Tibial artery (tissue), 4 donors: Measurements from ENCODE around the gene CDCA7L.

Experiments
- DNase-seq, 2 donors: peaks; one replicate each; pipeline ENCODE4 v3.0.0-alpha.2; 2019
- H3K27ac ChIP-seq, 2 donors: fragments of 200-600 bp; sonication (generic) in 1 of 2; 1 replicate in 1 of 2; 2 replicates in 1 of 2; pipeline ENCODE4 v1.5.1; 2018 to 2019; ENCODE audit warnings: mild to moderate bottlenecking in 1 of 2
- H3K27me3 ChIP-seq, 2 donors: fragments of 200-600 bp; sonication (generic) in 1 of 2; one replicate each; pipeline versions ENCODE4 v1.5.1 to v1.6.0; 2016 to 2019
- H3K36me3 ChIP-seq, 3 donors: fragments of 200-600 bp; sonication (generic) in 2 of 3; one replicate each; pipeline ENCODE4 v1.5.1; 2016 to 2019; ENCODE audit warnings: mild to moderate bottlenecking in 2 of 3
- H3K4me1 ChIP-seq, 4 donors: fragments of 200-600 bp; sonication (generic) in 2 of 4; 1 replicate in 3 of 4; 2 replicates in 1 of 4; pipeline ENCODE4 v1.5.1; 2016 to 2019
- H3K4me3 ChIP-seq, 2 donors: fragments of 200-600 bp; sonication (generic) in 1 of 2; 1 replicate in 1 of 2; 2 replicates in 1 of 2; pipeline ENCODE4 v1.5.1; 2018 to 2019; ENCODE audit warnings: mild to moderate bottlenecking in 2 of 2
- H3K9me3 ChIP-seq, 3 donors: fragments of 200-600 bp; sonication (generic) in 1 of 3; one replicate each; pipeline ENCODE4 v1.5.1; 2016 to 2019
- intact Hi-C: fragments of 100-400 bp; cut with DNase I; formaldehyde crosslinking; loops from one replicate; pipeline ENCODE4 v1.15.0; 2023; ENCODE audit warnings: low total_unique reads
- TF ChIP-seq, protein P1 (sequence below), 2 experiments: fragments of 200-600 bp in 1 of 2; fragments of 450-650 bp in 1 of 2; IDR thresholded peaks; one replicate each; pipeline ENCODE4 v1.5.1; 2017 to 2019; ENCODE audit warnings: antibody characterized with exemption in 2 of 2, mild to moderate bottlenecking in 1 of 2, moderate library complexity in 1 of 2

The CDCA7L gene

DNA sequence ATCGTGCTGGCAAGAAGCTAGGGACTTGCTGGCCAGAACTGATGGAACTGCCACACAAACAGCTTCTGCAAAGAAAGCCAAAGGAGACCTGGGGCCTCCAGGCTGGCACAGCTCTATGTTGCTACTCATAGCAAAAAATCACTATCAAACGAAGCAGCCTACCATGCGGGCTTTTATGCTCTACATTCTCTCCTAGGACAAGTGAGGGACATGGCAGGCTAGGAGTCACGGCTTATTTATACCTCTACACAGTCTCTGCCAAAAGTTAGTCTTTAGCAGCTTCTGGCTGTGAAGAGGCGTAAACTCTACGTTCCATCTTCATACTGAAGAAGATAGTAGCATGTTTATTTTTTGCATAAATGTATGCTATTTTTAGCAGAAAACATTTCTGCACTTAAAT, 35.4 kb downstream of the CDCA7L start:
- DNase-seq, result no peak
- Histone ChIP-seq H3K9me3 (no peaks in the 10 kb centered on the region), H3K4me1 (no peaks in the 10 kb centered on the region), H3K27ac (no peak overlapping the region), H3K4me3 (no peak overlapping the region), H3K36me3 (peaks cover 0 to 50% (median 0%) of the 10 kb centered on the region in 3 donors), H3K27me3 (no peaks in the 10 kb centered on the region)
- intact Hi-C loops, result no loop called here
- TF ChIP-seq, protein P1, sequence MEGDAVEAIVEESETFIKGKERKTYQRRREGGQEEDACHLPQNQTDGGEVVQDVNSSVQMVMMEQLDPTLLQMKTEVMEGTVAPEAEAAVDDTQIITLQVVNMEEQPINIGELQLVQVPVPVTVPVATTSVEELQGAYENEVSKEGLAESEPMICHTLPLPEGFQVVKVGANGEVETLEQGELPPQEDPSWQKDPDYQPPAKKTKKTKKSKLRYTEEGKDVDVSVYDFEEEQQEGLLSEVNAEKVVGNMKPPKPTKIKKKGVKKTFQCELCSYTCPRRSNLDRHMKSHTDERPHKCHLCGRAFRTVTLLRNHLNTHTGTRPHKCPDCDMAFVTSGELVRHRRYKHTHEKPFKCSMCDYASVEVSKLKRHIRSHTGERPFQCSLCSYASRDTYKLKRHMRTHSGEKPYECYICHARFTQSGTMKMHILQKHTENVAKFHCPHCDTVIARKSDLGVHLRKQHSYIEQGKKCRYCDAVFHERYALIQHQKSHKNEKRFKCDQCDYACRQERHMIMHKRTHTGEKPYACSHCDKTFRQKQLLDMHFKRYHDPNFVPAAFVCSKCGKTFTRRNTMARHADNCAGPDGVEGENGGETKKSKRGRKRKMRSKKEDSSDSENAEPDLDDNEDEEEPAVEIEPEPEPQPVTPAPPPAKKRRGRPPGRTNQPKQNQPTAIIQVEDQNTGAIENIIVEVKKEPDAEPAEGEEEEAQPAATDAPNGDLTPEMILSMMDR (IDR thresholded peaks at IDR 0.05), result no peak

DNA sequence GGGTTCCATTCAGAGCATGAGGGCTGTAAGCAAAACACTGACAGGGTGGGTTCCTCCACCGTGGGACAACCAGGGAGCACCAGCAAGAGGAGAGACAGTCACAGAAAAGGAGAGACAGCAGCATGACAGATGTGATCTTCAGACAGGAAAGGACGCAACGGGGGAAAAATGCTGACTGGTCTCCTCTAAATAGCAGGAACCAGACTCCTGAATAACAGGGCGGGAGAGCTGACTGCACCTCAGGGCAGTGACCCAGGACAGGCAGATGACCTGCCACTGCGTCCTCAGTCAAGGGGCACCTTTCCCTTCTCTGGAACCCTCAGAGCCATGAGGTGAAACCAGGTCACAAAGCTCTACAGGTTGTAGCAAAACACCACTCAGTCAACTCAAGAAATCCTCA, 37.0 kb downstream of the CDCA7L start:
- Histone ChIP-seq H3K27ac (no peak overlapping the region), H3K27me3 (no peaks in the 10 kb centered on the region), H3K9me3 (no peaks in the 10 kb centered on the region), H3K36me3 (peaks cover 0 to 51% (median 0%) of the 10 kb centered on the region in 3 donors), H3K4me1 (no peaks in the 10 kb centered on the region), H3K4me3 (no peak overlapping the region)
- intact Hi-C loops, result no loop called here
- no peak for DNase-seq
- TF ChIP-seq, protein P1 (IDR thresholded peaks at IDR 0.05), result no peak

- Histone ChIP-seq H3K36me3 (peaks cover 0 to 75% (median 0%) of the 10 kb centered on the region in 3 donors), H3K4me1 (no peaks in the 10 kb centered on the region), H3K4me3 (no peak overlapping the region), H3K27ac (no peak overlapping the region), H3K9me3 (no peaks in the 10 kb centered on the region), H3K27me3 (no peaks in the 10 kb centered on the region)
- intact Hi-C loops, result no loop called here
- TF ChIP-seq, protein P1 (IDR thresholded peaks at IDR 0.05), result no peak
- no peak for DNase-seq
Observed at GRCh38 chr7:21903020-21903786, 42.5 kb downstream of the CDCA7L start.

- no peak for DNase-seq
- Histone ChIP-seq H3K36me3 (peaks cover 0 to 65% (median 0%) of the 10 kb centered on the region in 3 donors), H3K4me1 (no peaks in the 10 kb centered on the region), H3K4me3 (no peak overlapping the region), H3K9me3 (no peaks in the 10 kb centered on the region), H3K27me3 (no peaks in the 10 kb centered on the region), H3K27ac (no peak overlapping the region)
- TF ChIP-seq, protein P1 (IDR thresholded peaks at IDR 0.05), result no peak
- intact Hi-C loops, result no loop called here
Observed at GRCh38 chr7:21902240-21902639, 43.5 kb downstream of the CDCA7L start.

GRCh38 chr7:21898265-21898930, 47.3 kb downstream of the CDCA7L start:
- intact Hi-C loops, result no loop called here
- peaks cover 0 to 33% (median 0%) of the 10 kb centered on the region in 3 donors for H3K36me3 ChIP-seq

More at GRCh38 chr7:21898265-21898930, 47.3 kb downstream of the CDCA7L start:
- TF ChIP-seq, protein P1 (IDR thresholded peaks at IDR 0.05), result no peak
- no peak overlapping the region for H3K27ac ChIP-seq
- H3K4me3 ChIP-seq, result no peak overlapping the region
- H3K4me1 ChIP-seq, result no peaks in the 10 kb centered on the region
- no peaks in the 10 kb centered on the region for H3K9me3 ChIP-seq
- DNase-seq, result no peak
- H3K27me3 ChIP-seq, result no peaks in the 10 kb centered on the region
